ENCODE measurements around the gene HAPSTR1. TPM values are rescaled to one million over a fixed set of nuclear protein-coding genes. Genes with fewer than 3 reads are reported as not detected.
A peak's percentile ranks its signal among the peaks of the same experiment; 100 is the strongest.

HAPSTR1 gene
- total and polyA plus RNA-seq, 2 of the 13 experiments (the other 11 are each of a cell fraction or from before 2014, with no cell fraction given), result 25.2 to 83.2 TPM

- TF ChIP-seq ZNF34 (CRISPR knock-in tag; IDR thresholded peaks at IDR 0.05; ENCODE audit: borderline replicate concordance) (no peak), MEF2D (CRISPR knock-in tag; IDR thresholded peaks at IDR 0.05) (0 out of 2 replicates have a peak, but pooled peaks have one; percentile 57), HNRNPLL (IDR thresholded peaks at IDR 0.05; ENCODE audit: low read depth, low read length, poor library complexity, severe bottlenecking) (peak; percentile 29), ZNF513 (CRISPR knock-in tag; conservative IDR thresholded peaks at IDR 0.05) (no peak; the same call in 1 of the 2 replicates), GLI4 (CRISPR knock-in tag; IDR thresholded peaks at IDR 0.05; ENCODE audit: borderline replicate concordance) (no peak), HOMEZ (CRISPR knock-in tag; IDR thresholded peaks at IDR 0.05; ENCODE audit: low read depth) (peak; percentile 20; the same call in 1 of the 2 replicates), CEBPB (IDR thresholded peaks at IDR 0.05; ENCODE audit: borderline replicate concordance, low read depth, low read length) (no peak), ZNF510 (CRISPR knock-in tag; IDR thresholded peaks at IDR 0.05; ENCODE audit: low read depth) (no peak), NFKBIZ (CRISPR knock-in tag; IDR thresholded peaks at IDR 0.05) (no peak), ZNF674 (CRISPR knock-in tag; IDR thresholded peaks at IDR 0.05; ENCODE audit: low read depth) (no peak), MTERF4 (CRISPR knock-in tag; IDR thresholded peaks at IDR 0.05) (peak; percentile 77; the same call in 1 of the 2 replicates), EEA1 (CRISPR knock-in tag; IDR thresholded peaks at IDR 0.05; ENCODE audit: borderline replicate concordance) (peak; percentile 64; the same call in 1 of the 2 replicates), SPEN (CRISPR knock-in tag; IDR thresholded peaks at IDR 0.05; ENCODE audit: low read depth) (peak; percentile 76; the same call in 1 of the 2 replicates), ERF (CRISPR knock-in tag; IDR thresholded peaks at IDR 0.05) (peak; percentile 80; the same call in 1 of the 2 replicates), ZSCAN12 (CRISPR knock-in tag; IDR thresholded peaks at IDR 0.05) (no peak), HDAC2 (CRISPR knock-in tag; IDR thresholded peaks at IDR 0.05) (0 out of 2 replicates have a peak, but pooled peaks have one; percentile 20), ZBTB20 (CRISPR knock-in tag; IDR thresholded peaks at IDR 0.05; ENCODE audit: borderline replicate concordance, low read depth) (peak; percentile 63; the same call in 1 of the 2 replicates), ZNF121 (CRISPR knock-in tag; IDR thresholded peaks at IDR 0.05) (no peak; the same call in 1 of the 2 replicates), RARG (CRISPR knock-in tag; IDR thresholded peaks at IDR 0.05; ENCODE audit: low read depth) (no peak), GLMP (CRISPR knock-in tag; IDR thresholded peaks at IDR 0.05; ENCODE audit: borderline replicate concordance) (no peak), ZNF230 (CRISPR knock-in tag; IDR thresholded peaks at IDR 0.05) (no peak), FOXC1 (CRISPR knock-in tag; IDR thresholded peaks at IDR 0.05; ENCODE audit: borderline replicate concordance) (no peak), ZNF562 (CRISPR knock-in tag; IDR thresholded peaks at IDR 0.05; ENCODE audit: borderline replicate concordance) (no peak)
These were observed 47.5 kb downstream of the HAPSTR1 start (continued) for GRCh38 chr16:9138731-9139501.
